GM23338 (cell line): Measurements from ENCODE around the gene AUH.

Source experiments
- CTCF ChIP-seq, 2 experiments: fragments of 200-600 bp in 1 of 2; sonication (generic) in 1 of 2; conservative IDR thresholded peaks; 2 replicates each; pipeline versions ENCODE4 v1.5.1 to v1.6.1; 2016 to 2017; ENCODE audit warnings: antibody characterized with exemption in 2 of 2, low read depth in 2 of 2, mild to moderate bottlenecking in 2 of 2, moderate library complexity in 1 of 2
- EZH2 ChIP-seq: fragments of 200-600 bp; sonication (generic); IDR thresholded peaks from one replicate; pipeline ENCODE4 v1.8.0; 2017; ENCODE audit warnings: antibody characterized with exemption, mild to moderate bottlenecking, low read depth; ENCODE audit not compliant: unreplicated experiment
- EZH2phosphoT487 ChIP-seq: fragments of 200-600 bp; sonication (generic); IDR thresholded peaks from one replicate; pipeline ENCODE4 v1.8.1; 2018; ENCODE audit warnings: antibody characterized with exemption; ENCODE audit not compliant: unreplicated experiment
- NANOG ChIP-seq: IDR thresholded peaks from 2 replicates; pipeline ENCODE4 v1.6.1; 2016; ENCODE audit warnings: antibody characterized with exemption, borderline replicate concordance
- POLR2AphosphoS5 ChIP-seq: IDR thresholded peaks from 2 replicates; pipeline ENCODE4 v1.6.1; 2016; ENCODE audit warnings: antibody characterized with exemption, low read depth
- STAT1 ChIP-seq: IDR thresholded peaks from one replicate; pipeline ENCODE4 v1.6.1; 2016; ENCODE audit warnings: antibody characterized with exemption; ENCODE audit not compliant: unreplicated experiment
- ZNF331 ChIP-seq: fragments of 250-450 bp; sonication (Bioruptor Pico); IDR thresholded peaks from 2 replicates; pipeline ENCODE4 v1.5.0; 2020; ENCODE audit warnings: low read depth, mild to moderate bottlenecking, moderate library complexity
- TF ChIP-seq, protein P1 (sequence below): IDR thresholded peaks from one replicate; pipeline ENCODE4 v1.6.1; 2018; ENCODE audit warnings: antibody characterized with exemption; ENCODE audit not compliant: unreplicated experiment

DNA sequence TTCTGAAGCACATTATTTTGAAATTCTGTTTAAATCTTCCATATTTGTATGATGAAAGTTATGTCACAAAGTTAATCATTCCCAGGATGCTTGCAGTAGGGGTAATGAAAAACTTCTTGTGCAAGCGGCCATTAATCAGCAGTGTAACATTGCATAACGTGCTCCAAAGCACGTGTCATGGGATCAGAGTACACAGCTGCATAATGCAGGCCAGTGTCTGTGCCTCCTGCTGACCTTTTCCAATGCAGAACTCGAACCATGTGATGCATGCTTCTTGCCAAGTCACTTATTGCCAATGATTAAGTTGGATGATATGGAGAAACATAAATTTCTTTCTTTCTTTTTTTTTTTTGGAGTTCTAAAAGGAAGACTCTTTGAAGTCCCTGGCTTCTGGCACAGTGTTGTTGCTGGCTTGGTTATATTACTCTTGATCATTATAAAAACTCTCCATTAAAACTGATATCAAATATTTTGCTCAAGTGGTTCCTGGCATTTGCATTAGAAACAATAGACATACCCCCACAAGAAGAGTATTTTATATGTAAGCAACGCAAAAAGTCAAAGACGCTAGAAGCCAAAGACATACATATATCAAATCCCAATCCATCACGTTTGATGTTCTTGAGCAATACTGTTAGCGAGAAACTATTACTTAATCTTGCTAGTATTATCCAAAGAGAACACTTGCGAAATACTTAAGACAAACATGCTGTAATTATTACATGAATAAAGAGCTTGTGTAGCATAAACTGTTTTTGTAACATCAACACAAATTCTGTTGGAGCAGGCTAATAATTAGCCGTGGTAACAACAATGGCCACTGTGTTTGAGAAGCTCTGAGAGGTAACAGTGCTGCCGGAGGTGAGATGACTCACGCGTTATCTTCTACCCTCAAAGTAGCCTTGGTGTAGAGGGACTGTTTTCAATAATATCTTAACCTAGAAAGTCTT lies 164.2 kb downstream of the AUH start:
- TF ChIP-seq CTCF (conservative IDR thresholded peaks at IDR 0.05; ENCODE audit: low read depth in 2 of 2): no peak
- TF ChIP-seq, protein P1, sequence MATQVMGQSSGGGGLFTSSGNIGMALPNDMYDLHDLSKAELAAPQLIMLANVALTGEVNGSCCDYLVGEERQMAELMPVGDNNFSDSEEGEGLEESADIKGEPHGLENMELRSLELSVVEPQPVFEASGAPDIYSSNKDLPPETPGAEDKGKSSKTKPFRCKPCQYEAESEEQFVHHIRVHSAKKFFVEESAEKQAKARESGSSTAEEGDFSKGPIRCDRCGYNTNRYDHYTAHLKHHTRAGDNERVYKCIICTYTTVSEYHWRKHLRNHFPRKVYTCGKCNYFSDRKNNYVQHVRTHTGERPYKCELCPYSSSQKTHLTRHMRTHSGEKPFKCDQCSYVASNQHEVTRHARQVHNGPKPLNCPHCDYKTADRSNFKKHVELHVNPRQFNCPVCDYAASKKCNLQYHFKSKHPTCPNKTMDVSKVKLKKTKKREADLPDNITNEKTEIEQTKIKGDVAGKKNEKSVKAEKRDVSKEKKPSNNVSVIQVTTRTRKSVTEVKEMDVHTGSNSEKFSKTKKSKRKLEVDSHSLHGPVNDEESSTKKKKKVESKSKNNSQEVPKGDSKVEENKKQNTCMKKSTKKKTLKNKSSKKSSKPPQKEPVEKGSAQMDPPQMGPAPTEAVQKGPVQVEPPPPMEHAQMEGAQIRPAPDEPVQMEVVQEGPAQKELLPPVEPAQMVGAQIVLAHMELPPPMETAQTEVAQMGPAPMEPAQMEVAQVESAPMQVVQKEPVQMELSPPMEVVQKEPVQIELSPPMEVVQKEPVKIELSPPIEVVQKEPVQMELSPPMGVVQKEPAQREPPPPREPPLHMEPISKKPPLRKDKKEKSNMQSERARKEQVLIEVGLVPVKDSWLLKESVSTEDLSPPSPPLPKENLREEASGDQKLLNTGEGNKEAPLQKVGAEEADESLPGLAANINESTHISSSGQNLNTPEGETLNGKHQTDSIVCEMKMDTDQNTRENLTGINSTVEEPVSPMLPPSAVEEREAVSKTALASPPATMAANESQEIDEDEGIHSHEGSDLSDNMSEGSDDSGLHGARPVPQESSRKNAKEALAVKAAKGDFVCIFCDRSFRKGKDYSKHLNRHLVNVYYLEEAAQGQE: no peak
- TF ChIP-seq STAT1: no peak
- no peak for TF ChIP-seq EZH2
- TF ChIP-seq POLR2AphosphoS5: no peak
- no peak for TF ChIP-seq NANOG
- TF ChIP-seq EZH2phosphoT487: no peak
- TF ChIP-seq ZNF331: no peak
